WI38 (cell line): Measurements from ENCODE around the gene HOXB6.

ENCODE experiments used
- H3K4me3 ChIP-seq: 2 replicates; pipeline ENCODE4 v1.5.1; 2011; ENCODE audit warnings: low read depth, mild to moderate bottlenecking, control low read depth, low read length
- CTCF ChIP-seq: IDR thresholded peaks from 2 replicates; pipeline ENCODE4 v1.5.1; 2012; ENCODE audit warnings: low read depth, mild to moderate bottlenecking, control low read depth, low read length

Gene HOXB6

DNA sequence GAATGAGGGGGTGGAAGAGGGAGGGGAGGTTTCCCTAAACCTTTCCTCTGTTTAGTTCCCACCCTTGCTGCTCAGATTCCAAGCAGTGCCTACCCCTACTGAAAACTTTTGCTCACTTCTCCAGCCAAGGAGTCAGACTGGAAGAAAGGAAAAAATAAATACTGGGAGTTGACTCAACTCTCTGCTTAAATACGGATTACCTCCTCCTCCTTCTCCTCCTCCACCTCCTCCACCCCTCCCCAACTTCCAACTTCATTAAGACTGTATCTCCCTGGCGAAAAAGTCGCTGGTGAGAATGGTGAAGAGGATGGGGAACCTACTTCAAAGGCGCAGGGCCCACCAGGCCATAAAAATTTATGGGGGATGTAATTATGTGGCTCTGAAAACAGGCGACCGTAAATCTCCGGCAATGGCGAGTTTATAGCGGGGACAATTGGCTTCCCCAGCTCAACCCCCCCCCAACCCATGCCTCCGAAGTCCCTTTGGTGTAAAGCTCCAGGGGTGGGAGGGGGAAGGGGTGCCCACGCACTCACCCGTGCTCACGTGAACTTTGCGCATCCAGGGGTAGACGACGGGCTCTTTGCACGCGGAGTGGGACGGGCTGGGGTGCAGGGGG is 27.3 kb downstream of the HOXB6 start:
- TF ChIP-seq CTCF = no peak
- H3K4me3 ChIP-seq = peak overlapping the region; percentile 79

- no peak for TF ChIP-seq CTCF
- peak overlapping the region; percentile 79 for H3K4me3 ChIP-seq
Measured at GRCh38 chr17:48576479-48577309, 28.1 kb downstream of the HOXB6 start.

GRCh38 chr17:48575673-48576478 is 28.9 kb downstream of the HOXB6 start:
- H3K4me3 ChIP-seq = peak overlapping the region; percentile 79
- no peak for TF ChIP-seq CTCF

DNA sequence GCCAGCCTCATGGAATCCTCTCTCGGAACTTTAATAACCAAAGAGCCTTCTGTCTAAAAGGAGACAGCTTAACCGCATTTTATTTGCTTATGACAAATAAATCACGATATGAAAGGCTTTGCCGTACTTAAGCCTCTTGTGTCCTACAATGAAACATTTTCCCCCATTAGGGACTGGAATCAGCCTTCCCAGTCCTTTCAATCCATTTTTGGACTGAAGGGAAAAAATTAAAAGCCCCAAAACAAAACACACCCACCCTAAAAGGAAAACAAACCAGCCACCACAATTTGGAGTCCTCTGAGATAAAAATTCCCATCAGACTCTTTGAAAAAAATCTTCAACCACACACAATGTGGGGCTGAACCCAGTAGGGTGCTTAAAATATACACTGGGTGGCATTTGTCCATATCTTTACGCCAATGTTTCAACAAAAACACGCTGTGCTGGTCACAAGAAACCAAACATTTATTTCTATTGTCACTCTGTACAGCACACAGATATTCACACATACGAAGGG is 29.7 kb downstream of the HOXB6 start:
- H3K4me3 ChIP-seq = peak overlapping the region; percentile 79
- TF ChIP-seq CTCF = no peak

DNA sequence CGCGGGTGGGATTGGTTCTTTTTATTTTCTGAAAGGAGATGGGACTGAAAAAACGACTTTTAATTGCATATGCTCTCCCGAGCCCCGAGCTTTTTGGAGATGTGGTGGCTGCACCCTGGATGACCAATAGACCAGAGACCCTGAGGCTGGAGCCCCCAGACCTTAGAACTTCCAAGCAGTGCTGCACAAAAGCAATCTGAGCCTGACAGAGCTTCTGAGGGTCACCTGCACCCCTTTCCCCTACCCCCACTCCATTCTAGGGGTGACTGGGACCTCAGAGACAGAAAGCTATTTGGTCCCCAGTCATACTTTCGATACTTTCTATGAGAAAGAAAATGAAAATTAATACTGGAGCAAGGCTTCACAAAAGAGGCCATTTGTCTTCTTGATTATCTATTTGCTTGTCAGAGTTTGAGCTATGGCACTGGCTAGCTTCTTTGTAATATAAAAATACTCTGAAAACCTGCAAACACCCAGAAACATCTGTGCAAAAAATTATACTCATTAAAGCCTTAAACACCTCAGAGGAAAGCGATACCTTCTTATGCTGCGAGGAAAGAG is 30.2 kb downstream of the HOXB6 start:
- peak overlapping the region; percentile 79 for H3K4me3 ChIP-seq
- no peak for TF ChIP-seq CTCF

GRCh38 chr17:48571826-48572417 is 32.9 kb downstream of the HOXB6 start:
- TF ChIP-seq CTCF = no peak
- H3K4me3 ChIP-seq = peak overlapping the region; percentile 79
